HL-60 (cell line): ENCODE measurements around the gene DCC.

Source experiments
- DNase-seq, 2 experiments: peaks; one replicate each; pipeline ENCODE4 v3.0.0-alpha.2; 2010 to 2020; ENCODE audit warnings: low read depth in 1 of 2, low spot score in 1 of 2
- H3K27ac ChIP-seq: fragments of 250-450 bp; sonication (Bioruptor Pico); replicated peaks from 2 replicates; pipeline ENCODE4 v1.5.1; 2020; ENCODE audit warnings: mild to moderate bottlenecking, moderate library complexity
- H3K27me3 ChIP-seq: fragments of 250-450 bp; sonication (Bioruptor Pico); 2 replicates; pipeline ENCODE4 v1.5.1; 2021; ENCODE audit warnings: mild to moderate bottlenecking, moderate library complexity; ENCODE audit not compliant: insufficient read depth, poor library complexity, severe bottlenecking
- H3K4me3 ChIP-seq: replicated peaks from 2 replicates; pipeline ENCODE4 v1.5.1; 2011; ENCODE audit warnings: mild to moderate bottlenecking, control low read depth, low read length; ENCODE audit not compliant: insufficient read depth
- CTCF ChIP-seq: IDR thresholded peaks from one replicate; pipeline ENCODE4 v1.5.1; 2011; ENCODE audit warnings: low read length, control low read depth, inconsistent platforms; ENCODE audit not compliant: insufficient read depth
- GABPA ChIP-seq: IDR thresholded peaks from 2 replicates; pipeline ENCODE4 v1.6.1; 2012; ENCODE audit warnings: low read depth
- POLR2AphosphoS5 ChIP-seq: IDR thresholded peaks from 2 replicates; pipeline ENCODE4 v1.6.1; 2012; ENCODE audit warnings: low read depth
- REST ChIP-seq: IDR thresholded peaks from 2 replicates; pipeline ENCODE4 v1.6.1; 2012; ENCODE audit warnings: low read depth; ENCODE audit not compliant: insufficient replicate concordance
- SPI1 ChIP-seq: IDR thresholded peaks from 2 replicates; pipeline ENCODE4 v1.6.1; 2012; ENCODE audit warnings: low read depth, mild to moderate bottlenecking, borderline replicate concordance

Gene DCC

GRCh38 chr18:53234610-53235009, 894.6 kb downstream of the DCC start:
- Histone ChIP-seq H3K27ac (no peak overlapping the region), H3K27me3 (no peaks in the 10 kb centered on the region), H3K4me3 (no peak overlapping the region)
- TF ChIP-seq SPI1 (no peak), REST (no peak), CTCF (no peak), POLR2AphosphoS5 (no peak), GABPA (no peak)
- no peak for DNase-seq

- H3K27ac ChIP-seq = no peak overlapping the region
- H3K27me3 ChIP-seq = no peaks in the 10 kb centered on the region
- TF ChIP-seq REST (no peak), POLR2AphosphoS5 (no peak), GABPA (no peak), CTCF (no peak), SPI1 (no peak)
- no peak for DNase-seq
- H3K4me3 ChIP-seq = no peak overlapping the region
Observed at GRCh38 chr18:53241161-53241560, 901.2 kb downstream of the DCC start.

GRCh38 chr18:53253789-53254188, 913.8 kb downstream of the DCC start:
- no peaks in the 10 kb centered on the region for H3K27me3 ChIP-seq
- H3K27ac ChIP-seq = no peak overlapping the region
- no peak for TF ChIP-seq GABPA
- TF ChIP-seq CTCF = no peak
- TF ChIP-seq POLR2AphosphoS5 = no peak
- TF ChIP-seq REST = no peak
- TF ChIP-seq SPI1 = no peak
- no peak overlapping the region for H3K4me3 ChIP-seq
- DNase-seq = no peak
